ENCODE results near the gene SRC.

The SRC gene

GRCh38 chr20:37390503-37390890 is 44.6 kb downstream of the SRC start:
- Histone ChIP-seq H3K9ac (ENCODE audit: low read length) (no peak overlapping the region), H3K36me3 (ENCODE audit: low read length) (no peaks in the 10 kb centered on the region), H3K4me3 (ENCODE audit: insufficient read depth, low read length, poor library complexity, severe bottlenecking) (no peak overlapping the region), H3K27me3 (ENCODE audit: low read length) (no peaks in the 10 kb centered on the region), H3K27ac (ENCODE audit: low read depth, low read length) (no peak overlapping the region), H3K9me3 (ENCODE audit: insufficient read depth, low read length) (no peaks in the 10 kb centered on the region), H3K4me2 (ENCODE audit: low read depth, low read length, poor library complexity, severe bottlenecking) (no peak overlapping the region), H3K9me2 (replicated peaks; ENCODE audit: insufficient read depth, low read length) (no peaks in the 10 kb centered on the region), H3F3A (ENCODE audit: insufficient read depth) (no peaks in the 10 kb centered on the region), H4K20me1 (ENCODE audit: low read depth, low read length) (no peaks in the 10 kb centered on the region), H3K79me2 (ENCODE audit: insufficient read depth, low read length) (no peaks in the 10 kb centered on the region), H2AFZ (ENCODE audit: low read depth, low read length, severe bottlenecking) (no peak overlapping the region)
- TF ChIP-seq CTCF (IDR thresholded peaks at IDR 0.05; ENCODE audit: insufficient read depth, low read length, poor library complexity, severe bottlenecking) (no peak), EZH2phosphoT487 (conservative IDR thresholded peaks at IDR 0.05; ENCODE audit: low read length) (no peak)

- H2AFZ ChIP-seq (ENCODE audit: low read depth, low read length, severe bottlenecking), result no peak overlapping the region
- no peaks in the 10 kb centered on the region for H4K20me1 ChIP-seq (ENCODE audit: low read depth, low read length)
- no peak overlapping the region for H3K4me3 ChIP-seq (ENCODE audit: insufficient read depth, low read length, poor library complexity, severe bottlenecking)
- no peak for TF ChIP-seq CTCF (IDR thresholded peaks at IDR 0.05; ENCODE audit: insufficient read depth, low read length, poor library complexity, severe bottlenecking)
- no peak for TF ChIP-seq EZH2phosphoT487 (conservative IDR thresholded peaks at IDR 0.05; ENCODE audit: low read length)
- H3K9ac ChIP-seq (ENCODE audit: low read length), result no peak overlapping the region
- H3K79me2 ChIP-seq (ENCODE audit: insufficient read depth, low read length), result no peaks in the 10 kb centered on the region
- H3K9me3 ChIP-seq (ENCODE audit: insufficient read depth, low read length), result no peaks in the 10 kb centered on the region
- H3K9me2 ChIP-seq (replicated peaks; ENCODE audit: insufficient read depth, low read length), result no peaks in the 10 kb centered on the region
- H3K27me3 ChIP-seq (ENCODE audit: low read length), result no peaks in the 10 kb centered on the region
- no peaks in the 10 kb centered on the region for H3F3A ChIP-seq (ENCODE audit: insufficient read depth)
- H3K4me2 ChIP-seq (ENCODE audit: low read depth, low read length, poor library complexity, severe bottlenecking), result no peak overlapping the region
- H3K27ac ChIP-seq (ENCODE audit: low read depth, low read length), result no peak overlapping the region
- H3K36me3 ChIP-seq (ENCODE audit: low read length), result no peaks in the 10 kb centered on the region
Measured at GRCh38 chr20:37390891-37391525, 45.1 kb downstream of the SRC start.

GRCh38 chr20:37392441-37393195 is 46.7 kb downstream of the SRC start:
- no peaks in the 10 kb centered on the region for H3K9me3 ChIP-seq (ENCODE audit: insufficient read depth, low read length)
- TF ChIP-seq EZH2phosphoT487 (conservative IDR thresholded peaks at IDR 0.05; ENCODE audit: low read length) (no peak), CTCF (IDR thresholded peaks at IDR 0.05; ENCODE audit: insufficient read depth, low read length, poor library complexity, severe bottlenecking) (peak; percentile 30)
- H3K27ac ChIP-seq (ENCODE audit: low read depth, low read length), result no peak overlapping the region
- no peak overlapping the region for H3K9ac ChIP-seq (ENCODE audit: low read length)
- no peaks in the 10 kb centered on the region for H3K36me3 ChIP-seq (ENCODE audit: low read length)
- H3K9me2 ChIP-seq (replicated peaks; ENCODE audit: insufficient read depth, low read length), result no peaks in the 10 kb centered on the region
- no peaks in the 10 kb centered on the region for H3K79me2 ChIP-seq (ENCODE audit: insufficient read depth, low read length)
- no peaks in the 10 kb centered on the region for H4K20me1 ChIP-seq (ENCODE audit: low read depth, low read length)
- no peak overlapping the region for H2AFZ ChIP-seq (ENCODE audit: low read depth, low read length, severe bottlenecking)
- no peak overlapping the region for H3K4me3 ChIP-seq (ENCODE audit: insufficient read depth, low read length, poor library complexity, severe bottlenecking)
- H3F3A ChIP-seq (ENCODE audit: insufficient read depth), result no peaks in the 10 kb centered on the region
- no peak overlapping the region for H3K4me2 ChIP-seq (ENCODE audit: low read depth, low read length, poor library complexity, severe bottlenecking)
- H3K27me3 ChIP-seq (ENCODE audit: low read length), result no peaks in the 10 kb centered on the region

Data from SU-DHL-6 (cell line).